Esophagus squamous epithelium (tissue), 5 donors: Measurements from ENCODE around the gene MDFIC. TPM values are rescaled to one million over a fixed set of nuclear protein-coding genes. Genes with fewer than 3 reads are reported as not detected.

Experiments
- DNase-seq: peaks from one replicate; lab custom pipeline; 2025; lab: John Stamatoyannopoulos, UW
- H3K27ac ChIP-seq, 4 donors: fragments of 200-600 bp; sonication (generic); one replicate each; pipeline ENCODE4 v1.5.1; 2016 to 2019; ENCODE audit warnings: mild to moderate bottlenecking in 1 of 4
- H3K27me3 ChIP-seq, 4 donors: fragments of 200-600 bp; sonication (generic); 1 replicate in 3 of 4; 2 replicates in 1 of 4; pipeline versions ENCODE4 v1.5.1 to v1.6.0; 2017 to 2021; ENCODE audit warnings: antibody characterized with exemption in 1 of 4
- H3K36me3 ChIP-seq, 3 donors: fragments of 200-600 bp; sonication (generic); one replicate each; pipeline ENCODE4 v1.5.1; 2016 to 2019
- H3K4me1 ChIP-seq, 3 donors: fragments of 200-600 bp; sonication (generic); one replicate each; pipeline ENCODE4 v1.5.1; 2017 to 2019
- H3K4me3 ChIP-seq, 4 donors: fragments of 200-600 bp; sonication (generic); 1 replicate in 3 of 4; 2 replicates in 1 of 4; pipeline ENCODE4 v1.5.1; 2016 to 2019; ENCODE audit warnings: mild to moderate bottlenecking in 2 of 4, moderate library complexity in 1 of 4
- H3K9me3 ChIP-seq, 3 donors: fragments of 200-600 bp; sonication (generic); one replicate each; pipeline ENCODE4 v1.5.1; 2016 to 2019
- POLR2A ChIP-seq, 4 donors: fragments of 450-650 bp; IDR thresholded peaks; one replicate each; pipeline ENCODE4 v1.6.1; 2017; ENCODE audit warnings: antibody characterized with exemption in 4 of 4, mild to moderate bottlenecking in 4 of 4, moderate library complexity in 3 of 4
- WGBS, 2 donors: methylation state at CpG; one replicate each; pipeline ENCODE4 v1.1.5; 2018; 5-methylcytosine and 5-hydroxymethylcytosine counted together
- intact Hi-C: fragments of 100-400 bp; cut with DNase I; formaldehyde crosslinking; loops from one replicate; pipeline ENCODE4 v1.15.0; 2022
- total RNA-seq, 4 donors: library from RNA; depleted of rRNA; stranded (reverse); fragments of >200 nt; gene quantifications; one replicate each; pipeline ENCODE4 v1.1.0, GENCODE V29; 2016
- TF ChIP-seq, protein P1 (sequence below), 6 experiments: fragments of 450-650 bp in 4 of 6; fragments of 200-600 bp in 2 of 6; sonication (generic) in 2 of 6; IDR thresholded peaks; one replicate each; pipeline ENCODE4 v1.5.1; 2016 to 2019; ENCODE audit warnings: antibody characterized with exemption in 6 of 6, mild to moderate bottlenecking in 4 of 6, moderate library complexity in 4 of 6
- donor health status: DM: yes; HTN: yes; CAD: no.

Gene MDFIC, protein sequence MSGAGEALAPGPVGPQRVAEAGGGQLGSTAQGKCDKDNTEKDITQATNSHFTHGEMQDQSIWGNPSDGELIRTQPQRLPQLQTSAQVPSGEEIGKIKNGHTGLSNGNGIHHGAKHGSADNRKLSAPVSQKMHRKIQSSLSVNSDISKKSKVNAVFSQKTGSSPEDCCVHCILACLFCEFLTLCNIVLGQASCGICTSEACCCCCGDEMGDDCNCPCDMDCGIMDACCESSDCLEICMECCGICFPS
- total RNA-seq, result 10 to 100 TPM; 16.0 to 29.2 (median 21.3) TPM

DNA sequence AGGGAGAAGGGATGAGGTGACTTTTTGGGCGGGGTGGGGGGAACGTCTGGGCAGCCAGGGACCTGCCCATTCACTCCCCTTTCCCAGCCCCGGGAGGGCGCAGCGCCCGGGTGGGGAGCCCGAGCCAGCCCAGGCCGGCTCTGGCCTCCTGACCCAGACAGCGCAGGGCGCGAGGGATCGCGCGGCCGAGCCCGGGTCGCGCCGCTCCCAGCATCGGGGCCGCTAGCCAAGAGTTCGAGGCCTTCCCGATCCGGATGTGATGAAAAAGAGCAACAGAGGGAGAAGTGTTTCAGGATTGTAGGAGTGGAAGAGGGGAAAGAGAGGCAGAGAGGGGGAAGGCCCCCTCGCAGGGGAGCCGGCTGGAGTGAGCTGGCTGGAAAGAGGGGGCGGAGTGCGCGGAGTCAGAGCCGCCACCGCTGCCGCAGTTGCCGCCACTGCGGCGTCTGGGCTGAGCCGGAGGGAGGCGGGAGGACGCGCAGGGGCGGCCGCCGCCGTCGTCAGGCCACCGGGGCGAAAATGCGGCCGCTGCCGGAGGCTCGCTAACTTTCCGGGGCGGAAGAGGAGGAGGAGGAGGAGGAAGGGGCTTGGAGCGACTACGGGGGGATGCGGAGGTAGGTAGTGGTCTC, at the start of gene MDFIC:
Gene MDFIC, plus strand, starts transcription at position 69 of the 626 bp plus-strand sequence. CDS start 940 bp downstream, outside the sequence.
- Histone ChIP-seq H3K9me3 (no peaks in the 10 kb centered on the region), H3K36me3 (no peaks in the 10 kb centered on the region), H3K4me1 (peaks cover 0 to 53% (median 0%) of the 10 kb centered on the region in 3 donors), H3K27me3 (no peaks in the 10 kb centered on the region), H3K4me3 (peak within 1 kb of the TSS; percentile 70 to 90 (median 86)), H3K27ac (peak within 1 kb of the TSS; percentile 89 to 95 (median 90))
- TF ChIP-seq, protein P1, sequence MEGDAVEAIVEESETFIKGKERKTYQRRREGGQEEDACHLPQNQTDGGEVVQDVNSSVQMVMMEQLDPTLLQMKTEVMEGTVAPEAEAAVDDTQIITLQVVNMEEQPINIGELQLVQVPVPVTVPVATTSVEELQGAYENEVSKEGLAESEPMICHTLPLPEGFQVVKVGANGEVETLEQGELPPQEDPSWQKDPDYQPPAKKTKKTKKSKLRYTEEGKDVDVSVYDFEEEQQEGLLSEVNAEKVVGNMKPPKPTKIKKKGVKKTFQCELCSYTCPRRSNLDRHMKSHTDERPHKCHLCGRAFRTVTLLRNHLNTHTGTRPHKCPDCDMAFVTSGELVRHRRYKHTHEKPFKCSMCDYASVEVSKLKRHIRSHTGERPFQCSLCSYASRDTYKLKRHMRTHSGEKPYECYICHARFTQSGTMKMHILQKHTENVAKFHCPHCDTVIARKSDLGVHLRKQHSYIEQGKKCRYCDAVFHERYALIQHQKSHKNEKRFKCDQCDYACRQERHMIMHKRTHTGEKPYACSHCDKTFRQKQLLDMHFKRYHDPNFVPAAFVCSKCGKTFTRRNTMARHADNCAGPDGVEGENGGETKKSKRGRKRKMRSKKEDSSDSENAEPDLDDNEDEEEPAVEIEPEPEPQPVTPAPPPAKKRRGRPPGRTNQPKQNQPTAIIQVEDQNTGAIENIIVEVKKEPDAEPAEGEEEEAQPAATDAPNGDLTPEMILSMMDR (IDR thresholded peaks at IDR 0.05), result no peak
- TF ChIP-seq POLR2A (IDR thresholded peaks at IDR 0.05), result peak in 1 of 4 donors; percentile 59
- WGBS, 2 donors, result 0% methylated on average over 18 to 25 of the region's 55 CpGs
- intact Hi-C loops, result no loop called here
- no peak for DNase-seq

DNA sequence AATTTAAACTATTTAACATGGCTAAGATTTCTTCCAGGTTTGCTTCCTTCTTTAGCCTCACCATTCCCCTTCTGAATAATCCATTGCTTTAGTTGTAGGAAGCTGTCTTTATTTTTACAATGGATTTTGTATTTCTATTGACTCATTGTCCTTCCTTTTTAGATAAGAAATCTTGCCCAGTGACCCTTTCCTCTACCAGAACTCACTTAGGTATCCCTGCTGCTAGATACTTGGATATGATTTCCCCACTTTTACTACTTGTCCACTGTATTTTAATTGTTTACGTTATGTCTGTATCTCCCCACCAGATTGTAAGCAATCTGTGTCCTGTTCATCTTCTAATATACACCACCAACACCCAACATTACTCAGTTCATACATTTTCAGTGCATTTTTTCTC, 47.7 kb upstream of the MDFIC start:
- no peaks in the 10 kb centered on the region for H3K27me3 ChIP-seq
- TF ChIP-seq POLR2A (IDR thresholded peaks at IDR 0.05), result no peak
- TF ChIP-seq, protein P1 (IDR thresholded peaks at IDR 0.05), result no peak
- no peak for DNase-seq
- intact Hi-C loops, result no loop called here
- H3K36me3 ChIP-seq, result no peaks in the 10 kb centered on the region
- no peak overlapping the region for H3K4me3 ChIP-seq
- peaks cover 0 to 6% (median 0%) of the 10 kb centered on the region in 3 donors for H3K9me3 ChIP-seq
- H3K27ac ChIP-seq, result no peak overlapping the region
- peaks cover 0 to 7% (median 0%) of the 10 kb centered on the region in 3 donors for H3K4me1 ChIP-seq
- 71 to 92% methylated on average over 1 of the region's 1 CpG for WGBS, 2 donors

DNA sequence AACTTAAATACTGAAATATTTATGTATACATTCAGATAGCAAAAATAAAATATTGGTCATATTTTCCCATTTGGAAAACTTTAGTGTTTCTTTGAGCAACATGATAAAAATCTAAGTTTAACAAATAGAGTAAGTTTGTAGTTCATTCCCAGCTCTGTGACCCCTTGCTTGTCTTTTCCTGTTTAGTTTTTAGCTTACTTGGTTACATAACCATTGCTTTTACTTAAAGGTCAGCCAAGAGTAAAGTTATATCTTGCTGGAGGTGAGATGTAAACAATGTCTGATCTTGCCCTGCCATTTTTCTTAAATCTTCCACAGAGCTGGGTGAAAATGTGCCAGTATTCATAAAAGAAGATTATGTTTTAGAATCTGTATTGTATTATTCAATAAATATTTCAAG, 46.7 kb upstream of the MDFIC start:
- no peak overlapping the region for H3K4me3 ChIP-seq
- TF ChIP-seq, protein P1 (IDR thresholded peaks at IDR 0.05), result no peak
- TF ChIP-seq POLR2A (IDR thresholded peaks at IDR 0.05), result no peak
- H3K27ac ChIP-seq, result no peak overlapping the region
- peaks cover 0 to 7% (median 0%) of the 10 kb centered on the region in 3 donors for H3K4me1 ChIP-seq
- peaks cover 0 to 7% (median 0%) of the 10 kb centered on the region in 3 donors for H3K9me3 ChIP-seq
- H3K36me3 ChIP-seq, result no peaks in the 10 kb centered on the region
- no peak for DNase-seq
- no peaks in the 10 kb centered on the region for H3K27me3 ChIP-seq
- intact Hi-C loops, result no loop called here

DNA sequence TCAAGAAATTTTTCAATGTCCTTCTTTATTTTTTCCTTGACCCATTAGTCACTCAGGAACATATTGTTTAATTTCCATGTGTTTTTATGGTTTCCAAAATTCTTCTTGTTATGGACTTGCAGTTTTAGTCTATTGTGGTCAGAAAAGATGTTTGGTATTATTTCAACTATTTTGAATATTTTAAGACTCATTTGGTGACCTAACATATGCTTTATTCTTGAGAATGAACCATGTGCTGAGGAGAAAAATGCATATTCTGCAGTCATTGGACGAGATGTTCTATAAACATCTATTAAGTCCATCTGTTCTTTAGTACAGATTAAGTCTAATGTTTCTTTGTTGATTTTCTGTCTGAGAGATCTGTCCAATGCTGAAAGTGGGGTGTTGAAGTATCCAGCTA, 42.3 kb upstream of the MDFIC start:
- intact Hi-C loops, result no loop called here
- Histone ChIP-seq H3K9me3 (peaks cover 0 to 12% (median 0%) of the 10 kb centered on the region in 3 donors), H3K4me1 (peaks cover 0 to 7% (median 0%) of the 10 kb centered on the region in 3 donors), H3K27me3 (no peaks in the 10 kb centered on the region), H3K4me3 (no peak overlapping the region), H3K36me3 (no peaks in the 10 kb centered on the region), H3K27ac (no peak overlapping the region)
- TF ChIP-seq, protein P1 (IDR thresholded peaks at IDR 0.05), result no peak
- TF ChIP-seq POLR2A (IDR thresholded peaks at IDR 0.05), result no peak
- WGBS, 2 donors, result 54 to 57% methylated on average over 1 of the region's 1 CpG
- DNase-seq, result no peak

DNA sequence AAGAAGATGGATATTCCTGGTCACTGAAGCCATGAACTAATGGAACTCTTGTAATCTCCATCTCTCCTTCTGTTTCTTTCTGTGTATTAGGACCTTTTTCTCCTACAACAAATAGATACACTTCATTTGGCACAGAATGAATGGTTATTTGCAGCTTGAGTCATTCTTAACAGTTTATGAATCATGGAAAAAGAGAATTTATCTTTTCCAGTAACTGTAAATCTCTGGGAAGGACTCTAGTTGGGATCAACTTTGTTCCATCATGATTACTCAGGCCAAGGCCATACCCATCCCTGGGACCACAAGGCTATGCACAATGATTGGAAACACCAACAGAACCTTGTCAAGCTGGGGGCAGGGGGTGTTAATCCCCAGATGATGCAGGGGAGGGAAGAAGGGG, 36.1 kb upstream of the MDFIC start:
- peaks cover 0 to 3% (median 0%) of the 10 kb centered on the region in 3 donors for H3K4me1 ChIP-seq
- TF ChIP-seq POLR2A (IDR thresholded peaks at IDR 0.05), result no peak
- TF ChIP-seq, protein P1 (IDR thresholded peaks at IDR 0.05), result no peak
- H3K36me3 ChIP-seq, result no peaks in the 10 kb centered on the region
- no peaks in the 10 kb centered on the region for H3K27me3 ChIP-seq
- intact Hi-C loops, result no loop called here
- H3K9me3 ChIP-seq, result no peaks in the 10 kb centered on the region
- no peak overlapping the region for H3K27ac ChIP-seq
- no peak for DNase-seq
- no peak overlapping the region for H3K4me3 ChIP-seq
